Progenitor cell of endocrine pancreas (in vitro differentiated cells): ENCODE measurements around the gene SPEF2. TPM values are rescaled to one million over a fixed set of nuclear protein-coding genes. Genes with fewer than 3 reads are reported as not detected.

ENCODE experiments used
- DNase-seq: peaks from one replicate; pipeline ENCODE4 v3.0.0; 2021; ENCODE audit warnings: low spot score; ENCODE audit not compliant: unreplicated experiment
- H3K27ac Mint-ChIP-seq: 2 replicates; pipeline ENCODE4 v1.8.0; 2021; ENCODE audit warnings: mild to moderate bottlenecking, moderate library complexity, mixed read lengths
- H3K27me3 Mint-ChIP-seq: 2 replicates; pipeline ENCODE4 v1.8.0; 2021; ENCODE audit warnings: mixed read lengths
- H3K36me3 Mint-ChIP-seq: 2 replicates; pipeline ENCODE4 v1.8.0; 2022; ENCODE audit warnings: mixed read lengths; ENCODE audit not compliant: insufficient read depth
- H3K4me1 Mint-ChIP-seq: 2 replicates; pipeline ENCODE4 v1.8.0; 2021; ENCODE audit warnings: low read depth, mixed read lengths
- H3K4me3 Mint-ChIP-seq: 2 replicates; pipeline ENCODE4 v1.8.0; 2021; ENCODE audit warnings: low read depth, mild to moderate bottlenecking, moderate library complexity, mixed read lengths
- H3K9me3 Mint-ChIP-seq: 2 replicates; pipeline ENCODE4 v1.8.0; 2021; ENCODE audit warnings: low read depth, mixed read lengths
- total RNA-seq: library from RNA; stranded (reverse); gene quantifications from 2 replicates; pipeline ENCODE4 v1.2.1, GENCODE V29; 2021
- TF ChIP-seq, protein P1 (sequence below): fragments of 200-600 bp; sonication (generic); IDR thresholded peaks from one replicate; pipeline ENCODE4 v1.5.0; 2021; ENCODE audit warnings: antibody characterized with exemption, mild to moderate bottlenecking; ENCODE audit not compliant: unreplicated experiment

Gene SPEF2
- total RNA-seq, 1 donor from 2014 or later = 16.0 TPM

GRCh38 chr5:35830587-35830986 lies 212.9 kb downstream of the SPEF2 start:
- Mint-ChIP-seq H3K4me3 (no peak overlapping the region), H3K9me3 (no peaks in the 10 kb centered on the region), H3K27ac (no peak overlapping the region), H3K4me1 (peaks cover 6% of the 10 kb centered on the region), H3K36me3 (no peaks in the 10 kb centered on the region), H3K27me3 (no peaks in the 10 kb centered on the region)
- no peak for DNase-seq
- TF ChIP-seq, protein P1, sequence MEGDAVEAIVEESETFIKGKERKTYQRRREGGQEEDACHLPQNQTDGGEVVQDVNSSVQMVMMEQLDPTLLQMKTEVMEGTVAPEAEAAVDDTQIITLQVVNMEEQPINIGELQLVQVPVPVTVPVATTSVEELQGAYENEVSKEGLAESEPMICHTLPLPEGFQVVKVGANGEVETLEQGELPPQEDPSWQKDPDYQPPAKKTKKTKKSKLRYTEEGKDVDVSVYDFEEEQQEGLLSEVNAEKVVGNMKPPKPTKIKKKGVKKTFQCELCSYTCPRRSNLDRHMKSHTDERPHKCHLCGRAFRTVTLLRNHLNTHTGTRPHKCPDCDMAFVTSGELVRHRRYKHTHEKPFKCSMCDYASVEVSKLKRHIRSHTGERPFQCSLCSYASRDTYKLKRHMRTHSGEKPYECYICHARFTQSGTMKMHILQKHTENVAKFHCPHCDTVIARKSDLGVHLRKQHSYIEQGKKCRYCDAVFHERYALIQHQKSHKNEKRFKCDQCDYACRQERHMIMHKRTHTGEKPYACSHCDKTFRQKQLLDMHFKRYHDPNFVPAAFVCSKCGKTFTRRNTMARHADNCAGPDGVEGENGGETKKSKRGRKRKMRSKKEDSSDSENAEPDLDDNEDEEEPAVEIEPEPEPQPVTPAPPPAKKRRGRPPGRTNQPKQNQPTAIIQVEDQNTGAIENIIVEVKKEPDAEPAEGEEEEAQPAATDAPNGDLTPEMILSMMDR = no peak

DNA sequence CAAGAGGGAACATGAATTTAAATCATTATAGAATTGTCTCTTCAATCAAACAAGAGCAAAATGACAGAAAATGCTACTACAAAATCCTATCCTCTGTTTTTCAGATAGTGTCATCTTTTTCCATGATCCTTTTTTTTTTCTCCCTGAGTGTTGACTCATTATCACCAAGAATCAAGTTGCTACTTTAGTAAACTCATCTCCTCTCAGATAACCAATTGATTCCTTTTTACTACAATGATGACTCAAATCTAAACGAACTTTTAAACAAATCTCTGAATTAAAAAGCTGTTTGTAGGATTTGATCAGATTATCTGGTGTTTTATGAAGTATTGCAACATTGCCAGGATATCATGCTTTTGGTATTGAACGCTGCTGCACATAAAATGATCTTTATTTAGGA lies 215.1 kb downstream of the SPEF2 start:
- DNase-seq = no peak
- no peak overlapping the region for H3K27ac Mint-ChIP-seq
- no peaks in the 10 kb centered on the region for H3K36me3 Mint-ChIP-seq
- H3K27me3 Mint-ChIP-seq = no peaks in the 10 kb centered on the region
- peaks cover 11% of the 10 kb centered on the region for H3K4me1 Mint-ChIP-seq
- no peaks in the 10 kb centered on the region for H3K9me3 Mint-ChIP-seq
- TF ChIP-seq, protein P1 = no peak
- H3K4me3 Mint-ChIP-seq = no peak overlapping the region

GRCh38 chr5:35833224-35833623 lies 215.6 kb downstream of the SPEF2 start:
- Mint-ChIP-seq H3K4me3 (no peak overlapping the region), H3K36me3 (no peaks in the 10 kb centered on the region), H3K4me1 (peaks cover 11% of the 10 kb centered on the region), H3K27ac (no peak overlapping the region), H3K27me3 (no peaks in the 10 kb centered on the region), H3K9me3 (no peaks in the 10 kb centered on the region)
- DNase-seq = no peak
- TF ChIP-seq, protein P1 = no peak

DNA sequence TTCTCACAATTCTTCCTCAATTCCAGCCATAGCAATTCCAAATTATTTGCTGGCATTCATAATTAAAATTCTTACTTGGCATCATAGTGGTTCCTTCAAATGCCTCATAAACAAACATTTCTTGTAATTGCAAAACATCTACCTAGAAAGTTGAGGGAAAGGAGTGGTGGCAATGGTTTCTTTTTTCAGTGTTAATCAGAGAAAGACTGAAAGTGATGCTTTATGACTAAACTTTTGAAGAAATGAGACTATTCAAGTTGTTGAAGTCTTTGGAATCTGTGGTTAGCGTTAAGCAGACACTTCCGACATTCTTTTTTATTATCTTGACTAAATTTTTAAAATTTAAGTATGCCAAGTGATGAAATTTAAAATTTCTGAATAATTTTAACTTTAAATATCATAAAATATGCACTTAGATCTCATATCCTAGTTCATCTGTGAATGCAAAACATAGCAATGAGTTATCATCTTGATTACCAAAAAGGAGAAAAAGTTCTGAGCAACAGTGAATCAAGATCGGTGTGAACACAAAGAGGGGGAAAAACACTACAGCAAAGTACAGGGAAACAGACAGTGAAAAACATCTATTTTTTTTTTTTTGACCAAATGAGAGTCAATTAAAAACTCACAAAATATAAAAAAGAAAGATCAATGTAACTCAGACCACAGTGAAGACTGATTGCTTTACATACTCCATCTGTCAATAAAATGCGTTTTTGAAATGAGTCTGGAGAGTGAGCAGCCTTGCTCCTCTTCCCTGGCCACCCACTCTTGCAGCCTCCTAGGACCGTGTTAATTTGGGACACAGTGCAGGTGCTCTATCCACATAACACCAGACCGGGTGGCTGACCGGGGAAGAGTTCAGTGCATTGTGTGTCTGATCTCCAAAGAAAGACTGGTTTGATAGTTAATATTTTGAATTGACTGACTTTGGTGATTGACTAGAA lies 218.4 kb downstream of the SPEF2 start:
- DNase-seq = no peak

DNA sequence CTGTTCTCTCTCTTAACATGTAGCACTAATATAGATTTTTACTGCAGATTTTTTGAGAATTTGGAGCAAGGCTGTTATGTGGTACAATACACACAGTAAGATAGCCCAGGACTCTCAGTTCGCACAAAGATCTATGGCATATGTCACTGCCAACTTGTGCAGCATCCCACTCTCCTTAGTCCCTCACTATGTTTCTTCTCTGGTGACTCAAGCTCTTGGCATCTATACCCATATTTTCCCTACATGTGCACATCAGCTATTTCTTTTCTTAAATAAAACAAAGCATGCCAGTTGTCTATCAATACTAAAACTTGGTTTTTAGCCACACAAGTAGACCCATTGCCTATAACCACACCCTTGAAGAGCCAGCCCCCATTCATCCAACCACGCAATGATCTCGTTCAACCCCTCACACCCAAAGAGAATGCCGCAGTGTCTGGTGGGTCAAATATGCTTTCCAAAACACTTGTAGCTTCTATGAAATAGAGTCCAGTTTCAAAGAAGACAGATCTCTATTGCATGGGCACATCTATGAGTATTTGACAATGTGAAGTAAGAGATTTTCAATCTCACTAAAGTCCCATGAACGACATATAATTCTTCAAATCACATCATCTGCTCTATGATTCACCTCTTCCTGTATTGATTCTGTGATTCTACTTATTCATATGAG lies 220.8 kb downstream of the SPEF2 start:
- peaks cover 5% of the 10 kb centered on the region for H3K4me1 Mint-ChIP-seq
- no peak overlapping the region for H3K4me3 Mint-ChIP-seq
- peaks cover 5% of the 10 kb centered on the region for H3K9me3 Mint-ChIP-seq
- H3K27ac Mint-ChIP-seq = no peak overlapping the region
- no peak for DNase-seq
- TF ChIP-seq, protein P1 = no peak
- H3K27me3 Mint-ChIP-seq = no peaks in the 10 kb centered on the region
- H3K36me3 Mint-ChIP-seq = no peaks in the 10 kb centered on the region

More for the DNA sequence above, 218.4 kb downstream of the SPEF2 start:
- H3K36me3 Mint-ChIP-seq = no peaks in the 10 kb centered on the region
- no peaks in the 10 kb centered on the region for H3K27me3 Mint-ChIP-seq
- no peaks in the 10 kb centered on the region for H3K9me3 Mint-ChIP-seq
- TF ChIP-seq, protein P1 = no peak
- H3K4me1 Mint-ChIP-seq = peaks cover 9% of the 10 kb centered on the region
- H3K4me3 Mint-ChIP-seq = no peak overlapping the region
- H3K27ac Mint-ChIP-seq = no peak overlapping the region
